Stomach (tissue), 4 donors: ENCODE data around the gene PPP1R3E.

Source experiments
- EP300 ChIP-seq: sonication (generic); formaldehyde crosslinking; IDR thresholded peaks from one replicate; pipeline ENCODE4 v1.6.1; 2017; ENCODE audit warnings: antibody characterized with exemption
- POLR2A ChIP-seq, 4 donors: fragments of 450-650 bp; IDR thresholded peaks; one replicate each; pipeline ENCODE4 v1.6.1; 2016; ENCODE audit warnings: antibody characterized with exemption in 4 of 4, control low read depth in 2 of 4, mild to moderate bottlenecking in 1 of 4, moderate library complexity in 1 of 4
- POLR2AphosphoS5 ChIP-seq, 3 donors: sonication (generic); formaldehyde crosslinking; IDR thresholded peaks; one replicate each; pipeline ENCODE4 v1.6.1; 2016; ENCODE audit warnings: antibody characterized with exemption in 3 of 3
- TF ChIP-seq, protein P1 (sequence below), 7 experiments: fragments of 450-650 bp in 4 of 7; fragments of 200-600 bp in 3 of 7; sonication (generic) in 3 of 7; IDR thresholded peaks; one replicate each; pipeline ENCODE4 v1.5.1; 2016 to 2019; ENCODE audit warnings: antibody characterized with exemption in 7 of 7, control low read depth in 2 of 7, mild to moderate bottlenecking in 1 of 7

- TF ChIP-seq POLR2A (IDR thresholded peaks at IDR 0.05) (no peak), POLR2AphosphoS5 (IDR thresholded peaks at IDR 0.05) (no peak), EP300 (no peak)
- TF ChIP-seq, protein P1, sequence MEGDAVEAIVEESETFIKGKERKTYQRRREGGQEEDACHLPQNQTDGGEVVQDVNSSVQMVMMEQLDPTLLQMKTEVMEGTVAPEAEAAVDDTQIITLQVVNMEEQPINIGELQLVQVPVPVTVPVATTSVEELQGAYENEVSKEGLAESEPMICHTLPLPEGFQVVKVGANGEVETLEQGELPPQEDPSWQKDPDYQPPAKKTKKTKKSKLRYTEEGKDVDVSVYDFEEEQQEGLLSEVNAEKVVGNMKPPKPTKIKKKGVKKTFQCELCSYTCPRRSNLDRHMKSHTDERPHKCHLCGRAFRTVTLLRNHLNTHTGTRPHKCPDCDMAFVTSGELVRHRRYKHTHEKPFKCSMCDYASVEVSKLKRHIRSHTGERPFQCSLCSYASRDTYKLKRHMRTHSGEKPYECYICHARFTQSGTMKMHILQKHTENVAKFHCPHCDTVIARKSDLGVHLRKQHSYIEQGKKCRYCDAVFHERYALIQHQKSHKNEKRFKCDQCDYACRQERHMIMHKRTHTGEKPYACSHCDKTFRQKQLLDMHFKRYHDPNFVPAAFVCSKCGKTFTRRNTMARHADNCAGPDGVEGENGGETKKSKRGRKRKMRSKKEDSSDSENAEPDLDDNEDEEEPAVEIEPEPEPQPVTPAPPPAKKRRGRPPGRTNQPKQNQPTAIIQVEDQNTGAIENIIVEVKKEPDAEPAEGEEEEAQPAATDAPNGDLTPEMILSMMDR (IDR thresholded peaks at IDR 0.05), result no peak
Observed at GRCh38 chr14:23347406-23348296, 45.0 kb upstream of the PPP1R3E start.
